Hepatocyte (in vitro differentiated cells): ENCODE results near the gene MLLT1.

Source experiments
- EZH2 ChIP-seq: fragments of 200-600 bp; sonication (generic); IDR thresholded peaks from 2 replicates; pipeline ENCODE4 v1.6.1; 2016; ENCODE audit warnings: antibody characterized with exemption, mild to moderate bottlenecking, borderline replicate concordance
- EZH2phosphoT487 ChIP-seq: fragments of 200-600 bp; sonication (generic); IDR thresholded peaks from one replicate; pipeline ENCODE4 v1.6.1; 2018; ENCODE audit warnings: antibody characterized with exemption, mild to moderate bottlenecking, low read depth, moderate library complexity; ENCODE audit not compliant: unreplicated experiment, severe bottlenecking
- TF ChIP-seq, protein P1 (sequence below): fragments of 200-600 bp; sonication (generic); IDR thresholded peaks from 2 replicates; pipeline ENCODE4 v1.5.1; 2016; ENCODE audit warnings: antibody characterized with exemption, mild to moderate bottlenecking; ENCODE audit not compliant: poor library complexity

DNA sequence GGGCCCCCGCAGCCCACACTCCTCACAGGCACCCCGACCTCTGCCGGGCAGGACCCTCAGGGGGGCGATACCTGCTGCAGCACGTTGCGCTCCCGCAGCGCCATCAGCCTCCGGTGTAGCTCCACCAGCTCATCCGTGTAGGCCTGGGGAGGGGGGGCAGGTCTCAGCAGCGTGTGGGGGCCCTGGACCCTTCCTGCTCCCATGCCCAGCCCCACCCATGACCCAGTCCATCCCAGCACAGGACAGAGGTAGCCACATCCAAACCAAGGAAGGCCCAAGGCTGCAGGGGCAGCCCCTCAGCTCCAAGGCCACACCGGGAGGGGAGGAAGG is 66.5 kb downstream of the MLLT1 start:
- TF ChIP-seq, protein P1, sequence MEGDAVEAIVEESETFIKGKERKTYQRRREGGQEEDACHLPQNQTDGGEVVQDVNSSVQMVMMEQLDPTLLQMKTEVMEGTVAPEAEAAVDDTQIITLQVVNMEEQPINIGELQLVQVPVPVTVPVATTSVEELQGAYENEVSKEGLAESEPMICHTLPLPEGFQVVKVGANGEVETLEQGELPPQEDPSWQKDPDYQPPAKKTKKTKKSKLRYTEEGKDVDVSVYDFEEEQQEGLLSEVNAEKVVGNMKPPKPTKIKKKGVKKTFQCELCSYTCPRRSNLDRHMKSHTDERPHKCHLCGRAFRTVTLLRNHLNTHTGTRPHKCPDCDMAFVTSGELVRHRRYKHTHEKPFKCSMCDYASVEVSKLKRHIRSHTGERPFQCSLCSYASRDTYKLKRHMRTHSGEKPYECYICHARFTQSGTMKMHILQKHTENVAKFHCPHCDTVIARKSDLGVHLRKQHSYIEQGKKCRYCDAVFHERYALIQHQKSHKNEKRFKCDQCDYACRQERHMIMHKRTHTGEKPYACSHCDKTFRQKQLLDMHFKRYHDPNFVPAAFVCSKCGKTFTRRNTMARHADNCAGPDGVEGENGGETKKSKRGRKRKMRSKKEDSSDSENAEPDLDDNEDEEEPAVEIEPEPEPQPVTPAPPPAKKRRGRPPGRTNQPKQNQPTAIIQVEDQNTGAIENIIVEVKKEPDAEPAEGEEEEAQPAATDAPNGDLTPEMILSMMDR, result no peak
- TF ChIP-seq EZH2phosphoT487 (no peak), EZH2 (no peak)
